Fibroblast of villous mesenchyme (primary cell): ENCODE results near the gene ZDHHC20. TPM values are rescaled to one million over a fixed set of nuclear protein-coding genes. Genes with fewer than 3 reads are reported as not detected.
A peak's percentile ranks its signal among the peaks of the same experiment; 100 is the strongest.

Experiments
- DNase-seq: peaks from one replicate; pipeline ENCODE4 v3.0.0-alpha.2; 2010; ENCODE audit warnings: low read depth
- H3K4me3 ChIP-seq: 2 replicates; pipeline ENCODE4 v1.5.1; 2011; ENCODE audit warnings: low read depth, mild to moderate bottlenecking, low read length
- total RNA-seq: library from RNA; depleted of rRNA; stranded (reverse); fragments of >200 nt; gene quantifications from 2 replicates; pipeline ENCODE4 v1.2.3, GENCODE V29; 2012
- TF ChIP-seq, protein P1 (sequence below): IDR thresholded peaks from 2 replicates; pipeline ENCODE4 v1.5.1; 2012; ENCODE audit warnings: low read depth, mild to moderate bottlenecking, low read length; ENCODE audit not compliant: insufficient read depth

ZDHHC20 gene
- total RNA-seq, 1 donor, result 137 TPM

DNA sequence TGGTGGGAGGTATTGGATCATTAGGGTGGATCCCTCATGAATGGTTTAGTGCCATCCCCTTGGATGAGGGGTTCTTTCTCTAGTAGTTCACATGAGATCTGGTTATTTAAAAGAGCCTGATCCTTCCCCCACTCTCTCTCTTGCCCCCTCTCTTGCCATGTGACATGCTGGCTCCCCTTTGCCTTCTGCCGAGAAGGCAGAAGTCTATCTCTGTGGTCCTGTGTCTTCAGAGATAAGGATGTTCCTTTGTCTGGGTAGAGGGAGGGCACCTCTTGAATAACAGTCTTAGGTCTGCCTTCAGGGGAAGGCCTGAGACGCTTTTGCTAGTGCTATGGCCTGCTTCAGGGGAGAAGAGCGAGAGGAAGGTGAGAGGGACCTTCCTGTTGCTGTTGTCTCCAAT, 2.0 kb upstream of the ZDHHC20 start:
- H3K4me3 ChIP-seq, result no peak overlapping the region
- TF ChIP-seq, protein P1, sequence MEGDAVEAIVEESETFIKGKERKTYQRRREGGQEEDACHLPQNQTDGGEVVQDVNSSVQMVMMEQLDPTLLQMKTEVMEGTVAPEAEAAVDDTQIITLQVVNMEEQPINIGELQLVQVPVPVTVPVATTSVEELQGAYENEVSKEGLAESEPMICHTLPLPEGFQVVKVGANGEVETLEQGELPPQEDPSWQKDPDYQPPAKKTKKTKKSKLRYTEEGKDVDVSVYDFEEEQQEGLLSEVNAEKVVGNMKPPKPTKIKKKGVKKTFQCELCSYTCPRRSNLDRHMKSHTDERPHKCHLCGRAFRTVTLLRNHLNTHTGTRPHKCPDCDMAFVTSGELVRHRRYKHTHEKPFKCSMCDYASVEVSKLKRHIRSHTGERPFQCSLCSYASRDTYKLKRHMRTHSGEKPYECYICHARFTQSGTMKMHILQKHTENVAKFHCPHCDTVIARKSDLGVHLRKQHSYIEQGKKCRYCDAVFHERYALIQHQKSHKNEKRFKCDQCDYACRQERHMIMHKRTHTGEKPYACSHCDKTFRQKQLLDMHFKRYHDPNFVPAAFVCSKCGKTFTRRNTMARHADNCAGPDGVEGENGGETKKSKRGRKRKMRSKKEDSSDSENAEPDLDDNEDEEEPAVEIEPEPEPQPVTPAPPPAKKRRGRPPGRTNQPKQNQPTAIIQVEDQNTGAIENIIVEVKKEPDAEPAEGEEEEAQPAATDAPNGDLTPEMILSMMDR, result no peak
- DNase-seq, result no peak

DNA sequence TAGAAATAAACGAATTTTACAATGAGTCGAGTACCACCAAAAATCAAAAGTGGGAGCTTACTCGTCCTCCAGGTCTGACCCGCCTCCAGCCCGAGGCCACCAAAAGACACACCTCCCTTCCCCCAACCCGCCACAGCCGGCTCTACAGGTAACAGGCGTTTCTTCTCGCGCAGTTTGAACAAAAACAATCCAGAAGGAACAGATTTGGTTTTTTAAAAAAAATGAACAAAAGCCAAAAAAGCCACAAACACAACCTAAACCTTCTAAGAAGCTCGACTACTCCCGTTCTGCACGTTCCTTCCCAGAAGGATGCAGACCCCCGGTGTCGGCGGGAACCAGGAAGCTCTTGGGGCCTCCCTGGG, 671 bp downstream of the ZDHHC20 start:
- H3K4me3 ChIP-seq, result peak overlapping the region; percentile 87
- TF ChIP-seq, protein P1, result no peak
- no peak for DNase-seq

DNA sequence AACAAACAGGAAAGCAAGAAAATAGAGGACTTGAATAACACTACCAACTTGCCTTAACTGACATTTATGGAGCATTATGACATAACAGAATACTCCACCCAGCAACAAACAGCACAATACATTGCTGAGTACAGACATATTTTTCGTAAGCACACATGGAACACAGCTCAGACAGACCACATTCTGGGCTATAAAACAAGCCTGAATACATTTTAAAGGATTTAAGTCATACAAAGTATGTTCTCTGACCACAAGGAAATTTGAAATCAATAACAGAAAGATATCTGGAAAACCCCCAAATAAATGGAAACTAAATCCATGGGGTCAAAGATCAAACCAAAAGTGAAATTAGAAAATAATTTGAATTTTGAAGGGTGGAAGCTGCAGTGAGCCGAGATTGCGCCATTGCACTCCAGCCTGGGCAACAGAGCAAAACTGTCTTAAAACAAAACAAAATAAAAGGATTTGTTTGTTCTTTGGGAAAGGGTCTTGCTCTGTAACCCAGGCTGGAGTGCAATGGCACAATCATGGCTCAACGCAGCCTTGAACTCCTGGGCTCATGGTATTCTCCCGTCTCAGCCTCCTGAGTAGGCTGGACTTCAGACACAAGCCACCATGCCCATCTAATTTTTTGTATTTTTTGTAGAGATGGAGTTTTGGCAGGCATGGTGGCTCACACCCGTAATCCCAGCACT, 5.6 kb downstream of the ZDHHC20 start:
- H3K4me3 ChIP-seq, result no peak overlapping the region
- peak; percentile 92 for DNase-seq
- TF ChIP-seq, protein P1, result no peak

DNA sequence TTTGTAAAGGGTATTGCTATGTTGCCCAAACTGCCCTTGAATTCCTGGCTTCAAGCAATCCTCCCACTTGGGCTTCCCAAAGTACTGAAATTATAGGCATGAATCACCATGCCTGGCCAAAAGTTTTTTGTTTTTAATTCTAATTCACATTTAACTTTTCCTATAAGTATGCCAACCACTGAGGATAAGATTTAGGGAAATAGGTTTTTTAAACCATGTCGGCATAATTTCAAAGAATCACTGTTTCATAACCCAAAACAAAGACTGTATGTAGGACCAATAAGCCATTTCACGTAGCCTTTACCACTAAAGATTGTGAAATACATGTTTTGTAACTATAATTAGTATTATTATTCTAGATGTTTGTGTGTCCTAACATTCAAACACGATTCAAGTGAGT, 8.2 kb downstream of the ZDHHC20 start:
- TF ChIP-seq, protein P1, result no peak
- no peak for DNase-seq
- no peak overlapping the region for H3K4me3 ChIP-seq

DNA sequence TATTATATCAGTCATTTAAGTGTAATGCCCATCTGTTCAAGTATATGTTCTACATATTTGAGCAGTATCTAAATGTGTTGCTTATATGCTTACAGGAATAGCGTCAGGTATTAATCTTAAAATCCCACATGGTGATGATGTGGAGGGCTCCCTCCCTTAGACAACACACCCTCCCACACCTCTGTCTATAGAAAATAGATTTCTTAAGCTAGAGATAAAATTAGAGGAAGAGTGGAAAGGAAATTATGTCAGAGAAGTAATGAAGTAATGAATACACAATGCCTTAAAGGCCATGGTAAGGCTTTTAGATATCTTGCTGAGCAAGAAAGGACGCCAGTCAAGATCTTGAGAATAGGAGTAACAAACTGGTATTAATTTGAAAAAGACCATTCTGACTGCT, 12.4 kb downstream of the ZDHHC20 start:
- TF ChIP-seq, protein P1, result no peak
- H3K4me3 ChIP-seq, result no peak overlapping the region
- DNase-seq, result no peak

DNA sequence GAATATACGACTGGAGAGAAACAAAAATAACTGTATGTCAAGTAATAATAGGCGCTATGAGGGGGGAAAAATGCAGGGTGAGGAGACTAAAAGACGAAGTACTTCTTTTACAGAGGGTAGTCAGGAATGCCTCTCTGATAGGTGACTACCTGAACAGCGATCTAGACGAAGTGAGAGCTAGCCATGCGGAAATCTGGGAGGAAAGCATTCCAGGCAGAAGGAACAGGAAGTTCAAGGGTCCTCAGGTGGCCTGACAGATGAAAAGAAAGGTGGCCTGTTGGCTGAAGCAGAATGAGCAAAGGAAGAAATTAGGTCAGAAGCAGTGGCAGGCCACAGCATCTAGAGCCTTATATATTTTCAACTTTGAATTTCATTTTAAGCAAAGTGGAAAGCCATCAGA, 13.3 kb downstream of the ZDHHC20 start:
- H3K4me3 ChIP-seq, result no peak overlapping the region
- DNase-seq, result no peak
- TF ChIP-seq, protein P1, result no peak

DNA sequence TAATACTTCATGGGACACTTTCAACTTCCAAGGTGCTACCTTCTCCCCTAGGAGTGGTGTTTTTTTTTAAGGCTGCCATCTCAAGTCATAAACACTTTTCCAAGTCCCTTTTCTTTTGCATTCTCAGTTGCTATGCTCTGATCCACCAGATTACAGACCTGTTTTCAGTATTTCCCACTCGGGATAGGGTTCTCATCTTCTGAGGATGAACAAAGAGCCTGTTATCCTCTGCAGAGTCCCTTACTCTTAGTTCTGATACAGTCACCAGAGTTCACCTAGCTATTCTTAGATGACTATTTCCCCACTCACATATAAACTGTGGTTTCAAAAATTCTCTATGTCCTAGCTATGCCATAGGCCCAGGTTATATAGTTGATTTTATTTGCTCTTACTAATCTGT, 15.9 kb downstream of the ZDHHC20 start:
- DNase-seq, result no peak
- H3K4me3 ChIP-seq, result no peak overlapping the region
- TF ChIP-seq, protein P1, result no peak
